Right hindlimb (tissue), 1 donor: Measurements from ENCODE around the gene NXNL1.
"Not testable (repeated sequence)": the region's sequence is repeated elsewhere in the genome, so short reads cannot be mapped to it uniquely, and the experiment has no call there.

Experiments
- DNase-seq: peaks from one replicate; pipeline ENCODE4 v3.0.0-alpha.2; 2018

NXNL1 gene

DNA sequence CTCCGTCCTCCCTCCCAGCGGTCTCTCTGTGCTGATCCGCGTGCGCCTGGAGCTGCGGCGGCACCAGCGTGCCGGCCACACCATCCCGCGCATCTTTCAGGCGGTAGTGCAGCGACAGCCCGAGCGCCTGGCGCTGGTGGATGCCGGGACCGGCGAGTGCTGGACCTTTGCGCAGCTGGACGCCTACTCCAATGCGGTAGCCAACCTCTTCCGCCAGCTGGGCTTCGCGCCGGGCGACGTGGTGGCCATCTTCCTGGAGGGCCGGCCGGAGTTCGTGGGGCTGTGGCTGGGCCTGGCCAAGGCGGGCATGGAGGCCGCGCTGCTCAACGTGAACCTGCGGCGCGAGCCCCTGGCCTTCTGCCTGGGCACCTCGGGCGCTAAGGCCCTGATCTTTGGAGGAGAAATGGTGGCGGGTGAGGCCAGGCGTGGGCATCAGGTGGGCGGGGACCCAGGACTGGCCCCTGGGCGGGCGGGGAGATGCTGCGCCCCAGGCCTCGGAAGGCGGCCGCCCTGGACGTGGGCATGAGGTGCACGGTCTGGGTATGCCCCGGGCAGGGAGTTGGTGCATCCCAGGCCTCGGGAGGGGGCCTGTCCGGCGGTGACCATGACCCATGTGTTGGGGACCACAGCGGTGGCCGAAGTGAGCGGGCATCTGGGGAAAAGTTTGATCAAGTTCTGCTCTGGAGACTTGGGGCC is 26.0 kb upstream of the NXNL1 start:
- no peak for DNase-seq

DNA sequence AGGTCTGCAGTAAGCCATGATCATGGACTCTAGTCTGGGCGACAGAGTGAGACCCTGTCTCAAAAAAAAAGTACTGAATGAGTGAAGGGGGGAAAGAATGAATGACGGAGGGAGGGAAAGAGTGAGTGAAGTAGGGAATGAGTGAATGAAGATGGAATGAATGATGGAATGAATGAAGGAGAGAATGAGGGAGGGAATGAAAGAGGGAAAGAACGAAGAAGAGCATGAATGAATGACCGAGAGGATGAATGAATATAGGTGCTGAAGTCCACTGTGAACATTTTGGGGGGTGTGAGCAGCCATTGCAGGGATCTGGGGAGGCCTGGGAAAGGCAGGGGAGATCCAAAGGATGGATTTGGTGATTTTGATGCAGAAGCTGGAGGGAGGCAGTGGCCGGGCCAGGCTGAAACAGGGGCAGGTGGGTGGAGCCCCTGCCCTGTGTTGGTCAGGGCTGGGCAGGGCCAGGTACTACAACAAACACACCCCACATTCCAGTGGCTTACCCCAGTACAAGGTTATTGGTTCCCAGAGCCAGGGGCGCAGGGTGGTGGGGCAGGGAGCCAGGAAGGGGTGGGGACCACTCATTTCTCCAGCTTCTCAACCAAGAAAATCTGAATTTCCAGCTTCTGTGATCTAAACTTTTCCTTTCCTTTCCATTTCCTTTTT is 23.9 kb upstream of the NXNL1 start:
- DNase-seq = no peak

GRCh38 chr19:17483605-17484002 is 22.9 kb upstream of the NXNL1 start:
- DNase-seq = no peak

DNA sequence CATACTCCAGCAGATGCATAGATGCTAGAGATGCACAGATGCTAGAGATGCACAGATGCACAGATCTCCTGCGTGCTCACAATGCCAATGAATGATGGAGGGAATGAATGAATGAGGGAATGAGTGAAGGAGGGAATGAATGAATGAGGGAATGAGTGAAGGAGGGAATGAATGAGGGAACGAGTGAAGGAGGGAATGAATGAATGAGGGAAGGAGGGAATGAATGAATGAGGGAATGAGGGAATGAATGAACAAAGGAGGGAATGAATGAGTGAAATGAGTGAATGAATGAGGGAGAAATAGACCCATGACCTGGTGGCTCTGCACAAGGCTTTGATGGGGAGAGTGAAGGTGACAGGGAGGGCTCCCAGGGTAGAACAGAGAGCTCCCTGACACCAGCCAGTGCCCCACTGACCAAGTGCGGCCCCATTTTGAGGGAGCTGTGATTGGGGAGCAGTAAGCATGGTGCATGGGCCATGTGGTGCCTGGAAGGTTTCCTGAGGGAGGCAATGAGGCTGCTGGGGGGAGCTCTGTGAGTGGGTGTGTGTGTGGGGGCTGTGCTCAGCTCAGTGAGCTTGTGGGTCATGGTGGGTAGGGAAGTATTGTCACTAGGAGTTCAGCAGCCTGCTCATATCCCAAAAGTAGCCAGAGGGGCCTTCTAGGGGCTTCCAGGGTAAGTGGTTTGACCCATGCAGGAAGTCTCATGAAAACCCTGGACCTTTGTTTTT is 22.3 kb upstream of the NXNL1 start:
- DNase-seq = no peak

- DNase-seq = no peak
These were observed 21.3 kb upstream of the NXNL1 start for GRCh38 chr19:17481986-17482385.

GRCh38 chr19:17479325-17479791 is 18.6 kb upstream of the NXNL1 start:
- DNase-seq = no peak

GRCh38 chr19:17475541-17476115 is 14.9 kb upstream of the NXNL1 start:
- DNase-seq = peak; percentile 85

DNA sequence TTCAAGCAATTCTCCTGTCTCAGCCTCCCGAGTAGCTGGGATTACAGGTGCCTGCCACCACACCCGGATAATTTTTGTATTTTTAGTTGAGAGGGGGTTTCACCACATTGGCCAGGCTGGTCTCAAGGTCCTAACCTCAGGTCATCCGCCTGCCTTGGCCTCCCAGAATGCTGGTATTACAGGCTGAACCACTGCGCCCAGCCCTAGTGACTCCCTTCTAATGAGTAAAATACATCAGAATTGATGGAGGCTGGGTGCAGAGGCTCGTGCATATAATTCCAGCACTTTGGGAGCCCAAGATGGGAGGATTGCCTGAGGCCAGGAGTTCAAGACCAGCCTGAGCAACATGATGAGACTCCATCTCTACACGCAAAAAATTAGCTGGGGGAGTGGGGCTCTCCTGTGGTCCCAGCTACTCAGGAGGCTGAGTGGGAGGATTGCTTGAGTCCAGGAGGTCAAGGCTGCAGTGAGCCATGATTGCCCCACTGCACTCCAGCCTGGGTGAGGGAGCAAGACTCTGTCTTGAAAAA is 14.3 kb upstream of the NXNL1 start:
- DNase-seq = not testable (repeated sequence)

DNA sequence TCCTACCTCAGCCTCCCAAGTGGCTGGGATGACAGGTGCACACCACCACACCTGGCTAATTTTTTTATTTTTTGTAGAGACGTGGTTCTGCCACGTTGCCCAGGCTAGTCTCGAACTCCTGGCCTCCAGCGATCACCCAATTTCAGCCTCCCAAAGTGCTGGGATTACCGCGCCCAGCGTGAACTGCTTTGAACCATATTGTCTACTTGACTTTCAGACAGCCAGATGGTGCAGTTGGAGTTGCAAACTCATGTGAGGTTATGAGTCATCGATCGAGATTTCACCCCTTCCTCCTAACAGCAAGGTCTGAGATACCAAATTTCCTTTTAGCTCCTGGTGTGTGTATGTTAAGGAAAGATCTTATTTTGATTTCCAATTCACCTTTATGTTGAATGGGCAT is 12.3 kb upstream of the NXNL1 start:
- no peak for DNase-seq

DNA sequence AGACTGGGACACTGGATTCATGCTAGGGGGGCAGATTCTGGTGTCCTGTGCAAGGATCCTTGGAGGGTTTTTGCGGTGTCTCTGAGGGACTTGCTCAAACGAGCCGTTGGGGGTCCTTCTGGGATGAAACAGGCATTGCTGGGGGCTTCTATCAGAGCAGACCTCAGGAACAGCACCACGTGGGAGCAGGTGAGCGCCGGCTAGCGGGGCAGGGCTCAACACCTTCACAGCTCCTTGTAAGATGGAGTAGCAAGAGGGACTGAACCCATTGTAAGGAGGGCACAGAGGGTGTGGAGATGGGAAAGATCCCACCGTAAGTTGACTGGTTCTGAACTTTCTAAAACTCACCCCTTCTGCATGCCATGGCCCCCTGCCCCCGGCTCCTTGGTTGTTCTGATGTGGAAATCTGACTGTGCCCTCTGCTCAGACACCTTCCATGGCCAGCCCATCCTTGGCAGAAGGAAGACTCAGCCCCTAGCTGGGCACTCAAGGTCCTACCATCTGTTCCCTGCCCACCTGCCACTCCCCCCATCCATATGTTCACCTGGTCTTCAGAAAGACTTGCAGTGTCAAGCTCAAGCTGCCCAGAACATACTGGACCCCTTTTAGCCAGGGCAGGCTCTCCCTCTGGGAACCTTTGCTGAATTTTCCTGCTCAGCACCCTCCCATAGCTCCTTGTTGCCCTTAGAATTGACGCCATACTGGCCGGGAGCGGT is 10.8 kb upstream of the NXNL1 start:
- DNase-seq = no peak

- DNase-seq = peak; percentile 100
These were observed 9.5 kb upstream of the NXNL1 start, which contains the start of gene SLC27A1 for GRCh38 chr19:17470068-17470841. TSS of gene SLC27A1 (plus strand) at chr19:17470524. CDS start at chr19:17470541, 17 bp downstream.

GRCh38 chr19:17469481-17470067 is 8.8 kb upstream of the NXNL1 start:
- peak; percentile 95 for DNase-seq

- DNase-seq = no peak
These were observed 8.4 kb upstream of the NXNL1 start for GRCh38 chr19:17469092-17469480.

- no peak for DNase-seq
These were observed 7.8 kb upstream of the NXNL1 start for GRCh38 chr19:17468302-17469091.

DNA sequence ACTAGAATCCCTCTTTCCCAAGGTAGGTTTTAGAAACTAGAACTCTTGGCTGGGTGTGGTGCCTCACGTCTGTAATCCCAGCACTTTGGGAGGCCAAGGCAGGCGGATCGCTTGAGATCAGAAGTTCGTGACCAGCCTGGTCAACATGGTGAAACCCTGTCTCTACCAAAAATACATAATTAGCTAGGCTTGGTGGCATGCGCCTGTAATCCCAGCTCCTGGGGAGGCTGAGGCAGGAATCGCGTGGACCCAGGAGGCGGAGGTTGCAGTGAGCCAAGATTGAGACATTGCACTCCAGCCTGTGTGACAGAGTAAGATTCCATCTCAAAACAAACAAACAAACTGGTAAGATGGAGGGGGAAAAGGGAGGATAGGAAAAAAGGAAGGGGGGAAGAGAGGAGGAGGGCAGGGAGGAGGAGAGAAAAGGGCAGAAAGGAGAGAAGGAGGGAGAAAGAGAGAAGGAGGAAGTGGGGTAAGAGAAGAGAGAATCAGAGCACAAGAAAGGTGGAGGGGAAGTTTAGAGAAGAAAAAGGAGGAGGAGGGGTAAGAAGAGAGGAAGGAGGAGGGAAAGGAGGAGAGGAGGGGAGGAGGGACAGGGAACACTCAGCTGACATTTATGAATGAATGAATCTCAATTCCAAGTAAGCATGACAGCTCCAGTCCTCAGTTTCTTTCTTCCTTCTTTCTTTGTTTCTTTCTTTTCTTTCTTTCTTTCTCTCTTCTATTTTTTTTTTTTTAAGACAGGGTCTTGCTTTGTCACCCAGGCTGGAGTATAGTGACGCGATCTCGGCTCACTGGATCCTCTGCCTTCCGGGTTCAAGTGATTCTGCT is 7.0 kb upstream of the NXNL1 start:
- DNase-seq = no peak

DNA sequence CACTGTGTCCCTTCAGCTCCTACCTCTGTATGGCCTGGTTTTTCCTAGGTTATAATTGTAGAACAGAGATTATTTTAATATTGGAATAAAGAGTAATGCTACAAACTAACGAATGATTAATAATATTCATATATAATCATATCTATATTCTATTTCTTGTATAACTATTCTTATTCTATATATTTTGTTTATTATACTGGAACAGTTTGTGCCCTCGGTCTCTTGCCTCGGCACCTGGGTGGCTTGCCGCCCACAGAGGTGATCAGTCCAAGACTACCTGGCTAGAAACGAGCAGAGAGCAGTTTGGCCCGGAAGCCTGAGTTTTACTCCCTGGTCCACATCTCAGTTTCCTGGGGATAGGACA is 5.7 kb upstream of the NXNL1 start:
- DNase-seq = no peak

- DNase-seq = no peak
These were observed 1.8 kb downstream of the NXNL1 start for GRCh38 chr19:17458970-17459369.

DNA sequence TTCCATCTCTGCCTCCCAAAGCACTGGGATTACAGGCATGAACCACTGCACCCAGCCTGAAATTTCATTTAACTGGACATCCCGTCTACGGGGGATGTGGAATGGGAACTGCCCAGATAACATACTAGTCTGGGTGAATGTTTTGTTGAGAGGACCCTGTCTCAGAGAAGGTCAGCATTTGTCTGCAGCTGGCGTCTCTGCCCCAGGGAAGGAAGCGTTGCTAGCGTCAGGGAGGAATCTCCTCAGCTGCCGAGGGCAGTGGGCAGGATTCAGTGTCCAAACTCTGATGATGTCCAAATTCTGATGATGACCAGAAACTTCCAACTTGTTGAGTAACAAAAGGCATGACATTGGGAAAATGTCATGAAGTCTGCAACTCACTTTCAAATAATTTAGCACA is 3.1 kb downstream of the NXNL1 start:
- no peak for DNase-seq

DNA sequence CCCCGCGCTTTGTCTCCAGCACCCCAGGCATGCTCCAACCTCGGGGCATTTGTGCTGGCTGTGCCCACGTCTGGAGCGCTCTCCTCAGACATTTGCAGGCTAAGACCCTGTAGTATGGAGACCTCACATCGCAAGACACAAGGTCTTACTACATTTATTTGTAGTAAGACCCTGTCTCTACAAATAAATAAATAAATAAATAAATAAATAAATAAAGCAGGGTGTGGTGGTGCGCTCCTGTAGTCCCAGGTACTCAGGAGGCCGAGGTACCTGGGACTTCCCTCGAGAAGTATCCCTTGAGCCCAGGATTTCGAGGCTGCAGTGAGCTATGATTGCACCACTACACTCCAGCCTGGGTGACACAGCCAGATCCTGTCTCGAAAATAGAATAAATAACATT is 4.6 kb downstream of the NXNL1 start:
- DNase-seq = no peak
